Measurements from ENCODE around the gene RAB6A.

The RAB6A gene

DNA sequence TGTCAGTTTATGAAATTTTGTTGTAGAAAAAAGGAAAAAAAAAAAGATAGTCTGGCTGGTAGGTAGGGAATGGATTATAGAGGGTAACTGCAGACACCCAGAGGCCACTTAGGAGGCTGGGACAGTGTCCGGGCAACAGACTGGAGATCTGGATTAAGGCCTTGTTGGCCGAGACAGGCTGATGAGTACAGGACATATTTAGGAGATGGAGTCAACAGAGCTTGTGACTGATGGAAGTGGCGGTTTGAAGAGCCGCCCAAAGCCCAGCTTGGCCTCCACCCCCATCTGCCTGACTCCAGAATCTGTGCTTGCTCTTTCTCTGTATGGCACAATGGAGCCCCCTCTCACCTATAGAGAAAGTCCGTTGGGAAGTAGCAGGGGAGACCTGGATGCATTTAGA lies 106.9 kb downstream of the RAB6A start:
- no peak for DNase-seq (ENCODE audit: low read depth in 2 of 2)

DNA sequence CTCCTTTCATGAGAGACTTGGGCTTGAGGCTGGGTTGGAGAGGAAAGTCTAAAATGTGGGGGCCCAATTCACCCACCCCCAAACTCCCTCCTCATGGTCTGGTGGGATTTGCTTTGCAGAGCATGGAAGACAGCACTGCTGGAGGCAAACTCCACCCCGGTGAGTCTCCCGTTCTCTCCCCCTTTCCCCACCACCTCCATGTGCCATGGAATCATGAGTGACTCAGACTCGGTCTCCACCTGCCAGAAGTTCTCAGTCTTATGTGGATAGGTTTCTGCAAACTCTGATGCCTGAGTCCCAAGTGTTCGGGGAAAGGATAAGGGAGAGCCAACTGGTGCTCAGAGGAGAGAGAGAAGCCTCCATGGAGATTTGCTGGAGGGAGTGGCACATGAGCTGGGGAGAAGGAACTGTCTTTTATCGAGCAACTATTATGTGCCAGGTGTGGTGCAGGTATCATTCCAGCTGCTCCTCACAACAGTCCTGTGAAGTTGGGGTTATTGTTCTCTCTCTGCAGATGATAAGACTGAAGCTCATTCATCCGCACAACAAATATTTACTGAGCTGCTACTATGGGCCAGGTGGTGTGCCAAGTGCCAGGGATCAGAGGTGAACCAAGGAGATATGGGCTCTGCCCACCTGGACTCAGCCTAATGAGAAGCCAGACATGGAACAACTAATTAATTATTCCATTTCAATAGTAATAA lies 107.9 kb downstream of the RAB6A start:
- no peak for DNase-seq (ENCODE audit: low read depth in 2 of 2)

DNA sequence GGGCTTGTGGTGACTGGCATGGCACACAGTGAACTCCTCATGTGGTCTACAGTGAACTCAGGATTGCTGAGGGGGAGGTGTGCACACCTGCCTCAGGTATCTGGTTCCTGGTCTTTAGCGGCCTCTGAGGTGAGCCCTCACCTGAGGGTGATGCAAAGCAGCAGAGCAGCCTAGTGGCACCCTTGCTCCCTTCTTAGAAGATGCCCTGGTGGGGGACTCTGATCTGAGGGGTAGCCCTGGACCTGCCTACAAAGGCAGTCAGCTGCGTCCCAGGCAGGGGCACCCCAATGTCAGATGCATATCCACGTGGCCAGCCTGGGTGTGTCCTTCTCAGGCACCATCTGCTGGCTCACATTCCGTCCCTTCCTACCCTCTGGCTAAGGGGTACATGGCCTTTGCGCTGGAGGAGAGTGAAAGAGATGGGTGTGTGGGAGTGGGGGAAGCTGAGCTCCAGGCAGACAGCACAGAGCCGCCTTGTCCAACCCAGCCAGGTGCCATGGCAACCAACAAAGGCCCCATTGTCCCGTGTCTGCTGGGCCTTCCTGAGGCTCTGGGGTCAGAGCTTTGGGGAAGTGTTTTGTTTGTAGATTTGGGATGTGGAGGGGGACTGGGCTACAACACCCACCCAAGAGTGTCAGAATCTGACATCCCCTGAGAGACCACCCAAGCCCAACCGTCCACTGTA lies 108.7 kb downstream of the RAB6A start:
- no peak for DNase-seq (ENCODE audit: low read depth in 2 of 2)

DNA sequence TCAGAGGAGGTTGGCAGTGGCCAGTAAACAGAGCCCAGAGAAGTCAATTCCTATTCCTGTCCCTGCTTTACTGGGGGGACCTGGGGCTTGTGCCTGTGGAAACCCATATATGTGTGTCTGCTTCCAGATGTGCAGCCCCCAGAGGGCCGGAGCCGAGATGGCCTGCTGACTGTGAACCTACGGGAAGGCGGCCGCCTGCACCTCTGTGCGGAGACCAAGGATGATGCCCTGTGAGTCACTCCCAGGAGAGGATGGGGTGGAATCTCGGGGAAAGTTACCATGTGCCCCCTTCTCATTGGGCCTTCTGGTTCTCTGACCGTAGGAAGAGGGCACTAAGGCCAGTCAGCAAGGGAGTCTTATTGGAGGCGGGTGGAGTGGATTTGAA lies 109.2 kb downstream of the RAB6A start:
- DNase-seq (ENCODE audit: low read depth in 2 of 2), result no peak

DNA sequence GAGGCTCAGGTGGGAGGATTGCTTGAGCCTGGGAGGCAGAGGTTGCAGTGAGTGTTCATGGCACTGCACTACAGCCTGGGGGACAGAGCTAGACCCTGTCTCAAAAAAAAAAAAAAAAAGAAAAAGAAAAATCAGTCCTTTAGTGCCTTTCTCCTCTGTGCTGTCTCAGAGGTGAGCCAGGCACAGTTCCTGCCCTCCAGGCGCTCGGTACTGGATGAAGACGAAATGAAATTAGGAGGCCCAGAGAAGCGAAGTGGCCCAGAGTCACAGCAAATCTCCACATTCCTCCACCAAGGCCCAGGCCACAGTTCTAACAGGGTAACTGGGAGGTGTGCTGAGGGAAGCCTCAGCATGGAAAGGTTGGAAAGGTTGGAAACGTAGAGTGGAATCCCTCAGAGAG lies 109.6 kb downstream of the RAB6A start:
- DNase-seq (ENCODE audit: low read depth in 2 of 2), result no peak

DNA sequence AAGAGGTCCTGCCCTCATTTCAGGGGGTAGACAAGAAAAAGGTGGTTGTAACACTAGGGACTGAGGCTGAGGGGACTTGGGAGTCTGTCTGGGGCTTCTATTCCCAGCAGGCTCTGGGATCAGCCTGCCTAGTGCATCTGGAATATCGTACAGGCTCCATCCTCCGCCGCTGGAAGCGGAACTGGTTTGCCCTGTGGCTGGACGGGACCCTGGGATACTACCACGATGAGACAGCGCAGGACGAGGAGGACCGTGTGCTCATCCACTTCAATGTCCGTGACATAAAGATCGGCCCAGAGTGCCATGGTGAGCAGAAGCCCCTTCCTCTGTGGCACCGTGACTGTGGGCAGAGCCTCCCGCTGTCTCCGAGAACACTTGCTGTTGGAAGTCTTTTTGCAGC lies 110.5 kb downstream of the RAB6A start:
- no peak for DNase-seq (ENCODE audit: low read depth in 2 of 2)

DNA sequence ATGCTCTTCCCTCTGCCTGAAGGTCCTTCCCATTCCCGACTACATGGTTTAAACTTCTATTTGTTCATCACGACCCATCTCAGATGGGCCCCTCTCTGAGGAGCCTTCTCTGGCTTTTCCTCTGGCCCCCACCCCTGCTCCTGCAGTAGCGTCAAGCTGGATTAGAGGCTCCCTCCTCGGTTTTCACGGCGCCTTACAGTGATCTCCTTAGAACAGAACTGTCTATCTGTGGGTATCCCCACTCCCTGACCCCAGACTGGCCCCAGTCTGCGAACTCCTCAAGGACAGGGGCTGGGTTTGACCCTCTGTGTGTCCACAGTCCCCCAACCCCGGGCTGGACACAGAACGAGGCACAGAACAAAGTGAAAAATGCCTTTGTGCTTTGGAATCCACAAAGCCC lies 111.7 kb downstream of the RAB6A start:
- DNase-seq (ENCODE audit: low read depth in 2 of 2), result no peak

DNA sequence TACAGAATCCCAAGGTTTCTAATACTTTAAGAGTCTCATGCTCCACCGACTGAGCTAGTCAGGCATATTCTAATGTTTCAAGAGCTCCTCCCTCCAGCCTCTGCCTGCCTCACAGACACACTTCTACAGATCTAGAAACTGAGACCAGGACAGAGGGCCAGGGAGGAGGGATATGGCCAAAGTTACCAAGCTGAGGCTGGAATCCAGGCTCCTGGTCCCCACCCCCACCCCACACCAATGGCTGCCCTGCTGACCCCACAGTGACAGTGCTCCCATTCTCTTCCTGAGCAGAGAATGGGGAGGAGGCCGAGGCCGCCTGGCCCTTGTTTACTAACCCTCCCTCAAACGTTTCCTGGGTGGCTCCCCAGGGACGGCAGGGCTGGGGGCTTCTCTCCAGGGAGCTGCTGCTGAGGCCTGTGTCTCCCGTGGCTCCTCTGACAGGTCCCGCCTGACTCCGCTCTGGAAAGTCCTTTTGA lies 112.3 kb downstream of the RAB6A start:
- DNase-seq (ENCODE audit: low read depth in 2 of 2), result no peak

DNA sequence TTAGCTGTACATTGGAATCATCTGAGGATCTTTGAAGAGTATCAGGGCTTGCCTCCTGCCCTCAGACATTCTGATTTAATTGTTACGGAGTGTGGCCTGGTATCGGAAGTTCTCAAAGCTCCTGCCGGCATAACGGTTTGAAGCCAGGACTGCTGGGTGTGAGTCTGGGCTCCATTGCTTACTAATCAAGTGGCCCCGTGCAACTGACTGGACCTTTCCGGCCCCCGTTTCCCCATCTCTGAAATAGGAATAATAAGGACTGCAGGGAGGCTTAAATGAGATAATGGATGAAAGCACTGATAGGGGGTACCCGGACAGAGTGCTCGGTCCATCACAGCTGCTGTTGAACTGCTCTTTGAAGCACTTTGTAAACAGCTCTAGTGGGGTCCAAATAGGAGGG lies 112.8 kb downstream of the RAB6A start:
- no peak for DNase-seq (ENCODE audit: low read depth in 2 of 2)

DNA sequence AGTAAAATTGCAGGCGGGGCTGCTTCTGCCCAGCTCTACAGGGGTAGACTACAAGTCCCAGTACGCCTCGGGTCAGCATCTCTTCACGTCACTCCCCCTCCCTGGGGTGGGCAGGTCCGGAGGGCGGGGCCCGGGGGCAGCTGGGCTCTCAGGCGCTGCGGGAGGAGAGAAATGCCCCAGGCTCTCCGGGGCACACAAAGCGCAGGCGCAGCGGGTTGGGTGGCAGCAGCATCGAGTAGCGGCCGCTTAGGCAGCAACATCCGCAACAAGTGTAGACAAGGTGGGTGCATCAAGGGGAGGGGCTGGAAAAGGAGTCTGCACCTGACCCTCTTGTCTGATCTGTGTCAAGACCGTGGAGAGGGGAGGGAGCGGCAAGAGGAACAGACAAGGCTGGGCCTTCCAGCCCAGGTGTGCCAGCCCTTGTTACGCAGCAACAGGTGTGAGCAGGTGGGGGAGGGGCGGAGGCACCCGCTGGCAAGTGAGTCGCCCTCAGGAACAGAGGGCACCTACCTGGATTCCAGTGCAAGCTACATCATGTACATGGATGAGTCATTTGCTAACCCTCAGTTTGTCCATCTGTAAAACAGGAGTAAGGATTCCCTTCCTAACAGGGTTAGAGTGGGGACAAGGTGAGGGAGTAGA lies 113.3 kb downstream of the RAB6A start:
- peak; percentile 81 to 91 for DNase-seq (ENCODE audit: low read depth in 2 of 2)

DNA sequence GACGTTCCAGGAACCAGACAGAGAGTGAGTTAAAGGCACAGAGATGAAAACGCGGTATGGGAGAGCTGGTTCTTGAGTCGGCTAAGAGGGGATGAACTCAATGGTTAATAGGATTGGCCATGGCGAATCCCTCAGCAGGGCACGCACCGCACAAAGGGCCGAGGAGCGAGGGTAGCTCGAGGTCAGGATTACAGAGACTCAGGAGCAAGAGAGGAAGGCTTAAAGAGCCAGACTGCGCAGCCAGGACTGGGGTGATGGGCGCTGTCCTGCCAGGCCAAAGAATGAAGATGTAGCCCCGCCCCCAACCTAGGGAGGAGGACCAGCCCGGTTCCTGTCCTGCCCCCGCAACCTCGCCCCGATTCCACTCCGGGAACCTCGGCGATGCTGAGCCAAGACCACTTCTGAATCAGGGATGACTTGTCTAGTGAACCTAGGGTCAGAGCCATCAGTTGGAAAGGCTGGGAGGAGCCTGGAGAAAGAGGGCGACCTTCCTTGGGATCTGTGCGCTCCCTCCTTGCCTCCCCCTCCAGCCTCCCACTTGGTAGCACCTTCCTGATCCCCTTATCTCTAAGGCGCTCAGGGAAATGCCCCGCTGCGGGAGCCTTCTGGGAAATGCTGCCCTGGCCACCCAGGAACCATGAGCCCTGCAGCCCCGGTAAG lies 114.8 kb downstream of the RAB6A start, which contains the start of gene PLEKHB1:
Gene PLEKHB1, plus strand, starts transcription at position 610 of the 660 bp plus-strand sequence. Its CDS starts 28 bp downstream, at position 638.
- DNase-seq (ENCODE audit: low read depth in 2 of 2), result no peak

DNA sequence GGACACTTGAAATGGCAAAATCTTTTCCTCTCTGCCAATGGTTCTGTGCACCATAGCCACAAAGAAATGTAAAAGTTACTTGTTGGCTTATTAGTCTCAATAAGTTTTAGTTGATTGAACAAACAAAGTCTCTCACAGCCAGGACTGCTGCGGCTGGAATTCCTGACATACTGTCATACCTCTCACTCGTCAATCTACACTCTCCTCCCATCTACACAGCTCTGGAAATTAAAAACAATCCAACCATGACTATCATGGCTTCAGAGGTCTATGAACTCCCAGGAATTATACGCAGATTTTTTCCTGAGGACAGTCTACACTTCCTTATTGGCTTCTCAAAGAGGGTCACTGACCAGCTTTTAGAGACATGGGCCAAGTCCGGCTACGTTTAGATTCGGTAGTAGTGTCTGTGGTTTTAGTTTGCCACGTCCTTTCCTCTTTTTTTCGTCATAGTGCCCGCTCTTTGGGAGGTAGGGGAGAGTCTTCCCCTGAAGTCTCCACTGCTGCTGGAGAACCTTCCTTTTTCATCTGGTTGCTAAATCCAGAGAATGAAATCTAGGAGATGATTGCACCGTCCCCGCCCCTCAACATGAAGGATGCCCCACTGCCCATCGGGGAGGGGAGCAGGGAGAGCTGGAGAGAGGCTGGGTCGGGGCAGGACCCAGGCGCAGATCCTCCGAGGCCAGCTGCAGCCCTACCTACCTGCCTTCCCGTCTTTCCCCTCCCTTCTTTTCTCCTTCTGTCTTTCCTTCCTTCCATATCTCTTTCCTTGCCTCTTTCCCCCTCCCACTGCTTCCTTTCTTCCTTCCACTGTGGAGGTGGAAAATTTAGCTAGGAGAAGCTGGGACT lies 115.5 kb downstream of the RAB6A start:
- DNase-seq (ENCODE audit: low read depth in 2 of 2), result no peak

DNA sequence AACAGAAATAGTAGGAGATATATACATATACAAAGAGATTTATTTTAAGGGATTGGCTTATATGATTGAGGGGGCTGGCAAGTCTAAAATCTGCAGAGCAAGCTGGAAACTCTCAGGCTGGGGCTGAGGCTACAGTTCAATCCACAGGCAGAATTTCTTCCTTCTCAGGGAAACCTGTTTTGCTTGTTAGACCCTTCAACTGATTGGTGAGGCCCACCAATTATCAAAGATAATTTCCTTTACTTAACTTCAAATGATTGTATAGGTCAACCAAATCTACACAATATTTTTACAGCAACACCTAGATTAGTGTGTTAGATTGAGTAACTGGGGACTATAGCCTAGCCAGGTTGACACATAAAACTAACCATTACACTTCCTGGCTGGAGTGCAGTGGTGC lies 119.2 kb downstream of the RAB6A start:
- DNase-seq (ENCODE audit: low read depth in 2 of 2), result no peak

DNA sequence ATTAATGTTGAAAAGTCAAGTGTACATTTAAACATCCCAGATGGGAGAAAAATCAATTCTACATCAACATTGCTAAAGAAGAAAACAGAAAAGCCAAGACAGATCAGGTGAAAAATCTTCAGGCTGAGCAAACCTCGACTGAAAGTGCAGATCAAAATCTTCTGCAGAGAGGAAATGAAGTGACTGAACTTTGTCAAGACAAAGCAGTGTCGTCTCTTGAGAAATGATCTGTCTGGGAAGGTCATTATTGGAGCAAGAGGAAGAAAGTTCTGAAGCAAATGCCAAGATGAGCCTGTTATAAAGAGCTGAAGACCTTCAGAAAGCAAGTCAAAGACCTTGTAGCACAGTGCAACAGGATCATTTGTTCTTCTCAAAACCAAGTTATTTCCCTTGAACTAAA lies 120.3 kb downstream of the RAB6A start:
- no peak for DNase-seq (ENCODE audit: low read depth in 2 of 2)

DNA sequence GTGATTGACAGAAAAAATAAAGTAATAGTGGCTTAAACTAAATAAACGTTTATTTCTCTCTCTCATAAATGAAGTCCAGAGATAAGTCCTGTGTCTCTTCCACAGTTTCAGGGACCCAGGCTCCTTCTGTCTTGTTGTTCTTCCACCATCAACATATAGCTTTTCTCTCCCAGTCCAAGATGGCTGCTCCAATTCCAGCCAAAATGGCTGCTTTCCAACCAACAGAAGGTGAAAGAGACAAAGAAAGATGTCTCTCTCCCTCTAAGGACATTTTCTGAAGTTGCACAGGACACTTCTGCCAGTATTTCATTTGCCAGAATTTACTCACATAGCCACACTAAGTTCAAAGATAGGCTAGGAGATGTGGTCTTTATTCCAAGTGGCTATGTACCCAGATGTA lies 123.9 kb downstream of the RAB6A start:
- no peak for DNase-seq (ENCODE audit: low read depth in 2 of 2)

DNA sequence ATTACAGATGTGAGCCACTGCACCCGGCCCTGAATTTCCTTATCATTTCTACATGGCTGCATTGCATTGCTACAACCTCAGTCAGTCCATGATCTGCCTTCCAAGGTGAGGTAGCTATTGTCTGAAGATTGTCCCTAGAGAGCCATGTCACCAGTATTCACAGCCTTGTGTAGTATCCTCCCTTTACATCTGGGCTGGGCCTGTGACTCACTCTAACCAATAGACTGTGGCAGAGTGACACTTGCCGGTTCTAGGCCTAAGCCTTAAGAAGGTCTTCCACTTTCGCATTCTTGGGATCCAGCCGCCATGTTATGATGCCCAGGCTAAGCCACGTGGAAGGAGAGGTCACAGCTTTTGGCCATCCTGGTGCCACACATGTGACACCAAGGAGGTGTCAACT lies 124.6 kb downstream of the RAB6A start:
- no peak for DNase-seq (ENCODE audit: low read depth in 2 of 2)

DNA sequence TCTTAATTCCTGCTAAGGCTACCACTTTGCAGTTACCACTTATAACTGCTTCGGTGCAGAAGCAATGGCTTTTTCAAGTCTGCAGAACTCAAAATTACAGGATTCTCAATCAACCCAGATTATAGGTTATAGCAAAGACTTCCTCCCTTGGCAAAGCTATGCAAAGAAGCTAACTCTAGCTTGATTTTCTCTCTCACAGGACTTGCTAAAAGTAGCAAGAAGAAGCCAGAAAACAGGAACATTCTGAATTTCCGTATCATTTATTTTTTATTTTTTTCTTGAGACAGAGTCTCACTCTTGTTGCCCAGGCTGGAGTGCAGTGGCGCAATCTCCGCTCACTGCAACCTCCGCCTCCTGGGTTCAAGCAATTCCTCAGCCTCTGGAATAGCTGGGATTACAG lies 125.2 kb downstream of the RAB6A start:
- no peak for DNase-seq (ENCODE audit: low read depth in 2 of 2)

DNA sequence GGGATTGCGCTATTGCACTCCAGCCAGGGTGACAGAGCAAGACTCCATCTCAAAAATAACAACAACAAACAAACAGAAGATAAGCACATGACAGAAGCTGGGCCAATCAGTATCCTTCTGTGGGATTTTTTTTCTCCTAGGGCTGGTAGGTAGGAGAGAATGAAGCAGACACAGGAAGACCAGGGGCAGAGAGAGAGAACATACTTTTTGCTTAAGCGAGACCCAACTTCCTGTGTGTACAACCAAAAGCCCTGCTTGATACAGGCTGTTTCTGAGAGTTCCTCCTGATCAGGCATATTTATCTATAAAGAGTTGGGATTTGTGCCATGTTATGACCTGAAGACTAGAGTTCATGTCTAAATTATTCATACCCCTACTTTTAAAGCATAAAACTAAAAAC lies 126.9 kb downstream of the RAB6A start:
- DNase-seq (ENCODE audit: low read depth in 2 of 2), result no peak

DNA sequence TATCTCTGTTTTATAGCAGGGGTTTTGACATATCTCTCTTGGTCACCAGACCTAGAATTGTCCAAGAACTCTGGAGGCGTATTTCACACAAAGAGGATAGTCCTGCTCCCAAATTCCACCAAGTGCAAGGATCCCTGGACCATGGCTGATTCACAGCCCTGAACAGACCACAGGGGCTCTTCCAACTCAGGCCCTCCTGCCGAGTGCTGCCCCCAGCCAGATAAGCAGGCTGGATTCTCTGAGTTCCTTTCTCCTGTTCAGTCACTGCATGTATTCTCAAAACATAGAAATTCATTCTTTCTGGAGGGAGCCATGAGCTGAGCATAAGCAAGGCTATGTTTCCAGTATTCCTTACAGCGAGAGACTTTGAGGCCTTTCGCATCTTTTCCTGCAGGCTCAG lies 127.9 kb downstream of the RAB6A start:
- no peak for DNase-seq (ENCODE audit: low read depth in 2 of 2)

DNA sequence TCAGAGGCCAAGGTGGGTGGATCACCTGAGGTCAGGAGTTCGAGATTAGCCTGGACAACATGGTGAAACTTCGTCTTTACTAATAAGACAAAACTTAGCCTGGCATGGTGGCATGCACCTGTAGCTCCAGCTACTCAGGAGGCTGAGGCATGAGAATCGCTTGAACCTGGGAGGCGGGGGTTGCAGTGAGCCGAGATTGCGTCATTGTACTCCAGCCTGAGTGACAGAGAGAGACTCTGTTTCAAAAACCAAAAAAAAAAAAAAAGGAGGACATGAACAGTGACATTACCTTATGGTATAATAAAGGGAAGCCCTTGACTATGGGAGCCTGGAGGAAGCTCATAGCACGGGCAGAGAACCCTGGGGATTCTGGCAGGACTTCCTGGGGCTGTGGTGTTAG lies 131.0 kb downstream of the RAB6A start:
- DNase-seq (ENCODE audit: low read depth in 2 of 2), result no peak

DNA sequence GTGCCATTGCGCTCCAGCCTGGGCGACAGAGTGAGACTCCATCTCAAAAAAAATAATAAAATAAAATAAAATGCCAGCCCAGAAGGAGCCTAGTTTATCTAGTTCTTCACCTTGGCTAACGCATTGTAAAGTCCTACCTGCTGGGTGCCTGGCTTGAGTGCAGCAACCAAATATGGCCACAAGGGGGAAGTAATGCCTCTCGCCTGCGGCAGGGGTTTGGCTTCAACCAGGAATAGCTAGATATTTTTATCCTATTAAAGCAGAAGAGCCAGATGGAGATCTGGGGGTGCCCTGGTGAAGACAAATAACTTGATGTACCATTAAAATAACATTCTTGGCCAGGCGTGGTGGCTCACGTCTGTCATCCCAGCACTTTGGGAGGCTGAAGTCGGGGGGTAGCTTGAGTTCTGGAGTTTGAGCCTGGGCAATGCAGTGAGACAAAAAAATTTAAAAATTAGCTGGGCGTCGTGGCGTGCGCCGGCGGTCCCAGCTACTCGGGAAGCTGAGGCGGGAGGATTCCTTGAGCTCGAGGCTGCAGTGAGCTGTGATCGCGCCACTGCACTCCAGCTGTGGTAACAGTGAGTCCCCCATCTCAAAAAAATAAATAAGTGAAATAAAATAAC lies 135.1 kb downstream of the RAB6A start:
- peak; percentile 55 to 56 for DNase-seq (ENCODE audit: low read depth in 2 of 2)
